Tibial nerve (tissue), 4 donors: Measurements from ENCODE around the gene CPNE2. TPM values are rescaled to one million over a fixed set of nuclear protein-coding genes. Genes with fewer than 3 reads are reported as not detected.

Experiments
- DNase-seq, 2 donors: peaks; one replicate each; pipeline ENCODE4 v3.0.0-alpha.2; 2019; ENCODE audit warnings: low spot score in 2 of 2
- H3K27ac ChIP-seq, 4 donors: fragments of 200-600 bp; sonication (generic) in 3 of 4; one replicate each; pipeline ENCODE4 v1.5.1; 2017 to 2019; ENCODE audit warnings: mild to moderate bottlenecking in 1 of 4
- H3K27me3 ChIP-seq, 2 donors: fragments of 200-600 bp; sonication (generic) in 1 of 2; one replicate each; pipeline versions ENCODE4 v1.5.1 to v1.6.0; 2017 to 2019
- H3K36me3 ChIP-seq, 3 donors: fragments of 200-600 bp; sonication (generic); one replicate each; pipeline ENCODE4 v1.5.1; 2018 to 2019
- H3K4me1 ChIP-seq, 4 donors: fragments of 200-600 bp; sonication (generic) in 3 of 4; one replicate each; pipeline ENCODE4 v1.5.1; 2017 to 2019
- H3K4me3 ChIP-seq, 4 donors: fragments of 200-600 bp; sonication (generic) in 3 of 4; one replicate each; pipeline ENCODE4 v1.5.1; 2017 to 2019; ENCODE audit warnings: mild to moderate bottlenecking in 1 of 4, moderate library complexity in 1 of 4
- H3K9me3 ChIP-seq, 4 donors: fragments of 200-600 bp; sonication (generic) in 3 of 4; one replicate each; pipeline ENCODE4 v1.5.1; 2017 to 2019
- EP300 ChIP-seq, 2 donors: sonication (generic); formaldehyde crosslinking; IDR thresholded peaks; one replicate each; pipeline ENCODE4 v1.6.1; 2017; ENCODE audit warnings: antibody characterized with exemption in 2 of 2, mild to moderate bottlenecking in 1 of 2
- POLR2A ChIP-seq, 2 donors: fragments of 450-650 bp; IDR thresholded peaks; one replicate each; pipeline ENCODE4 v1.6.1; 2017; ENCODE audit warnings: antibody characterized with exemption in 2 of 2, mild to moderate bottlenecking in 2 of 2, moderate library complexity in 2 of 2
- WGBS, 2 donors: methylation state at CpG; one replicate each; pipeline ENCODE4 v1.1.5; 2018; 5-methylcytosine and 5-hydroxymethylcytosine counted together
- total RNA-seq, 4 donors: library from RNA; depleted of rRNA; stranded (reverse); fragments of >200 nt; gene quantifications; one replicate each; pipeline ENCODE4 v1.1.0, GENCODE V29; 2016
- TF ChIP-seq, protein P1 (sequence below), 5 experiments: fragments of 200-600 bp in 3 of 5; fragments of 450-650 bp in 2 of 5; sonication (generic) in 3 of 5; IDR thresholded peaks; one replicate each; pipeline ENCODE4 v1.5.1; 2016 to 2019; ENCODE audit warnings: antibody characterized with exemption in 5 of 5, mild to moderate bottlenecking in 3 of 5, moderate library complexity in 2 of 5

The CPNE2 gene
- total RNA-seq, 4 donors from 2014 or later = 32.7 to 58.8 (median 46.0) TPM

DNA sequence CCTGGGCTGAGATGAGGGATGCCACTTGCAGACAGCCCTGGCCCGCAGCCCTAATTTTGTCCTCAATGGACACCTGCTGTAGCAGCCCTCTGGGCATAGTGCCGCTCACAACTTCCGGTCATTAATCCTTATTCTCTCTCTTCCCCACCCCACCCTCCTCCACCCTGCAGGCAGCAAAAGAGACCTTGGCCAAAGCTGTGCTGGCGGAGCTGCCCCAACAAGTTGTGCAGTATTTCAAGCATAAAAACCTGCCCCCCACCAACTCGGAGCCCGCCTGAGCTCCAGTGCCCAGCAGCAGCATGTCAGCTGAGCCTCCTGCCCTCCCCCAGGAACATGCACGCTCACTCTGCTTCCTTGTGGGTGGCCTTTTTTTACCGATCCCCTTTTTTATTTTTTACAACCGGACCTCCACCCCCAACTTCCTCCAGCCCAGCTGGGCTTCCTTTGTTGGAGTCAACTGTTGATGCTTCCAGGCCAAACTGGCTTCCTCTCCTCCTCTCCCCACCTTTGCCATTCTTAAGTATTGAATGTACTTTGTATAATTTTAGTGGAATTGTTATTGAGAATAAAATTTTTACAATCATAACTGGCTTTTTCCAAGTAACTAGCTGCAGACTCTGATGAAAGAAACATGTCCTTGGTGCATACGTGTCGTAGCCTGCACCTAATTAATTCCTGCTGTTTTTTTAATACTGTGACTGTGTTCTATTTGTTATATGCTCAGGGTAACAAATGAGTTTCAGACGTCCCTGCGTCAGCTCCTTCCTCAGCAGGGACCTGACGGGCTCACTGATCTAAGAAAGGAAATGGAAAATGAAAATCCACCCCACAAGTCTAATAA is 55.2 kb downstream of the CPNE2 start:
- 23 to 31% methylated on average over 14 of the region's 14 CpGs for WGBS, 2 donors
- Histone ChIP-seq H3K36me3 (peaks cover 0 to 25% (median 0%) of the 10 kb centered on the region in 3 donors), H3K27ac (peak overlapping the region in 2 of 4 donors; percentile 58 to 65), H3K27me3 (no peaks in the 10 kb centered on the region), H3K4me3 (no peak overlapping the region), H3K4me1 (peaks cover 0 to 67% (median 21%) of the 10 kb centered on the region in 4 donors), H3K9me3 (no peaks in the 10 kb centered on the region)
- DNase-seq = no peak
- no peak for TF ChIP-seq POLR2A (IDR thresholded peaks at IDR 0.05)
- TF ChIP-seq, protein P1, sequence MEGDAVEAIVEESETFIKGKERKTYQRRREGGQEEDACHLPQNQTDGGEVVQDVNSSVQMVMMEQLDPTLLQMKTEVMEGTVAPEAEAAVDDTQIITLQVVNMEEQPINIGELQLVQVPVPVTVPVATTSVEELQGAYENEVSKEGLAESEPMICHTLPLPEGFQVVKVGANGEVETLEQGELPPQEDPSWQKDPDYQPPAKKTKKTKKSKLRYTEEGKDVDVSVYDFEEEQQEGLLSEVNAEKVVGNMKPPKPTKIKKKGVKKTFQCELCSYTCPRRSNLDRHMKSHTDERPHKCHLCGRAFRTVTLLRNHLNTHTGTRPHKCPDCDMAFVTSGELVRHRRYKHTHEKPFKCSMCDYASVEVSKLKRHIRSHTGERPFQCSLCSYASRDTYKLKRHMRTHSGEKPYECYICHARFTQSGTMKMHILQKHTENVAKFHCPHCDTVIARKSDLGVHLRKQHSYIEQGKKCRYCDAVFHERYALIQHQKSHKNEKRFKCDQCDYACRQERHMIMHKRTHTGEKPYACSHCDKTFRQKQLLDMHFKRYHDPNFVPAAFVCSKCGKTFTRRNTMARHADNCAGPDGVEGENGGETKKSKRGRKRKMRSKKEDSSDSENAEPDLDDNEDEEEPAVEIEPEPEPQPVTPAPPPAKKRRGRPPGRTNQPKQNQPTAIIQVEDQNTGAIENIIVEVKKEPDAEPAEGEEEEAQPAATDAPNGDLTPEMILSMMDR (IDR thresholded peaks at IDR 0.05) = no peak
- no peak for TF ChIP-seq EP300 (IDR thresholded peaks at IDR 0.05)

DNA sequence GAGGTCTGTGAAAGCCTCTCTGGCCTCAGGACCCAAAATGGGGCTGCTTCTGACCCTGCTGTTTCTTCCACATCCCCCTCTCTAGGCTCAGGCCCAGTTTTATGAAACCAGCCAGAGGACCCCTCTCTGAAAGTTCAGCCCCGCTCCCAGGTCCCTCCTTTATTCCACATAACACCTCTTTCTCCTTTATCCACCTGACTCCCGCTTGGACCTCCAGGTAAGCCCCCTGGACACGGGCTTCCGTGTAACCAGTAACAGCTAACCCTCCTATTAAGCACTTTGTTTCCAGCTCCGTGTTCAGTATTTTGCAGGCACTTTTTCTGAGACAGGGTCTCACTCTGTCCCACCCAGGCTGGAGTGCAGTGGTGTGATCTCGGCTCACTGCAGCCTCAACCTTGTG is 56.1 kb downstream of the CPNE2 start:
- Histone ChIP-seq H3K36me3 (peaks cover 0 to 33% (median 6%) of the 10 kb centered on the region in 3 donors), H3K4me1 (peaks cover 0 to 58% (median 14%) of the 10 kb centered on the region in 4 donors), H3K4me3 (no peak overlapping the region), H3K9me3 (no peaks in the 10 kb centered on the region), H3K27me3 (no peaks in the 10 kb centered on the region), H3K27ac (peak overlapping the region in 2 of 4 donors; percentile 58 to 65)
- TF ChIP-seq, protein P1 (IDR thresholded peaks at IDR 0.05) = no peak
- no peak for TF ChIP-seq POLR2A (IDR thresholded peaks at IDR 0.05)
- TF ChIP-seq EP300 (IDR thresholded peaks at IDR 0.05) = no peak
- 90 to 91% methylated on average over 6 of the region's 6 CpGs for WGBS, 2 donors
- no peak for DNase-seq

DNA sequence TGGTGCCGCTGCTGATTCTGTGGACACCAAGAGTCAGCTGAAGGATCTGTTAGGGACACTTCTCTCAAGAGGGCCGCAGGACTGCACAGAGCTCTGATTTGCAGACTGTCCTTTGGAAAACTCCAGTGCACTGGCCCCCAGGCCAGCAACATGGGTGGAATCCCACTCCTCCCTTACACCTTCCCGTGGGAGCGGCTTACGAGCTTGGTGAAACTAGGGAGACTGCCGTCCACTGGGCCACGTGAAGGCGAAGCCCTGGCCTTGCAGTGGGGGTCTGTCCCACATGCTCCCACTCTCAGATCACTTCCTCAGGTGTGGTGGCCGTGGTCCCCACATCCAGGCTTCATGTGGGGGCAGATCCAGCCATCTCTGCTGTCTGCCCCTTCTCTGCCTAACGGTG is 57.0 kb downstream of the CPNE2 start:
- Histone ChIP-seq H3K4me1 (peaks cover 0 to 49% (median 6%) of the 10 kb centered on the region in 4 donors), H3K27me3 (no peaks in the 10 kb centered on the region), H3K27ac (peak overlapping the region in 1 of 4 donors; percentile 45), H3K4me3 (no peak overlapping the region), H3K9me3 (no peaks in the 10 kb centered on the region), H3K36me3 (peaks cover 0 to 42% (median 11%) of the 10 kb centered on the region in 3 donors)
- WGBS, 2 donors = 91 to 93% methylated on average over 10 of the region's 10 CpGs
- no peak for DNase-seq
- TF ChIP-seq EP300 (IDR thresholded peaks at IDR 0.05) (no peak), POLR2A (IDR thresholded peaks at IDR 0.05) (no peak)
- TF ChIP-seq, protein P1 (IDR thresholded peaks at IDR 0.05) = no peak

- TF ChIP-seq EP300 (IDR thresholded peaks at IDR 0.05) (no peak), POLR2A (IDR thresholded peaks at IDR 0.05) (no peak)
- TF ChIP-seq, protein P1 (IDR thresholded peaks at IDR 0.05) = no peak
- H3K4me3 ChIP-seq = no peak overlapping the region
- no peaks in the 10 kb centered on the region for H3K9me3 ChIP-seq
- H3K4me1 ChIP-seq = peaks cover 0 to 36% (median 3%) of the 10 kb centered on the region in 4 donors
- 77 to 86% methylated on average over 9 of the region's 9 CpGs for WGBS, 2 donors
- no peaks in the 10 kb centered on the region for H3K27me3 ChIP-seq
- peak overlapping the region in 1 of 4 donors; percentile 6 for H3K27ac ChIP-seq
- no peak for DNase-seq
- peaks cover 0 to 54% (median 19%) of the 10 kb centered on the region in 3 donors for H3K36me3 ChIP-seq
Observed at GRCh38 chr16:57150682-57151330, 58.4 kb downstream of the CPNE2 start.

DNA sequence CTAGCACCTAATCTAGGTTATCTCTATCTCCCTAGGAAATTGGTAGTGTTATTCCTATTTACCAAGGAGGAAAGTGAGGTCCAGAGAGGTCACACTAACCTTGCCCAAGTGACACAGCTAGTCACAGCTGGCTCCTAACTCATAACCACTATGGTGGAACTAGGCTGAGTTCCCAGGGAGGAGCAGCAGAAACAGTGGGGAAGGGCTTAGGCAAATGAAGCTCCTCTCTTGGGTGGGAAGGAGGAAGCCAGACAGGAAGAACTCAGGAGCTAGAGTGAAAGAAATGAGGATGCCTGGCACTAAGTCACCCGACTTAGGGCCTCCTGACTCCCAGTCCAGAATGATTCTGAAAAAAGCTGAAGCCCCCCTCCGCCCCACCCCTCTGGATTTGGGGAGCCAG is 59.0 kb downstream of the CPNE2 start:
- TF ChIP-seq POLR2A (IDR thresholded peaks at IDR 0.05) = no peak
- no peak for TF ChIP-seq EP300 (IDR thresholded peaks at IDR 0.05)
- TF ChIP-seq, protein P1 (IDR thresholded peaks at IDR 0.05) = no peak
- peaks cover 0 to 31% (median 3%) of the 10 kb centered on the region in 4 donors for H3K4me1 ChIP-seq
- DNase-seq = no peak
- no peak overlapping the region for H3K4me3 ChIP-seq
- 59 to 81% methylated on average over 2 of the region's 2 CpGs for WGBS, 2 donors
- no peaks in the 10 kb centered on the region for H3K27me3 ChIP-seq
- no peaks in the 10 kb centered on the region for H3K9me3 ChIP-seq
- H3K36me3 ChIP-seq = peaks cover 0 to 58% (median 19%) of the 10 kb centered on the region in 3 donors
- H3K27ac ChIP-seq = no peak overlapping the region
